Measurements from ENCODE around the gene TPPP3. TPM values are rescaled to one million over a fixed set of nuclear protein-coding genes. Genes with fewer than 3 reads are reported as not detected.
A peak's percentile ranks its signal among the peaks of the same experiment; 100 is the strongest.

Gene TPPP3
- polyA plus RNA-seq, 3 donors: 63.1 to 123 (median 78.6) TPM

- Mint-ChIP-seq H3K27me3 (ENCODE audit: low read depth in 3 of 3) (peaks cover 0 to 2% (median 2%) of the 10 kb centered on the region in 3 donors), H3K36me3 (no peaks in the 10 kb centered on the region), H3K4me1 (peaks cover 2% of the 10 kb centered on the region), H3K27ac (no peak overlapping the region), H3K4me3 (no peak overlapping the region), H3K9me3 (no peaks in the 10 kb centered on the region)
- intact Hi-C loops (cut with micrococcal nuclease): loop anchor here in 1 of 2 donors (10.0 kb wide), 1 partner anchor 54 kb away; no protein-coding TSS in a partner anchor
- H4K20me1 ChIP-seq (ENCODE audit: insufficient read depth, low read length): no peaks in the 10 kb centered on the region
- no peak overlapping the region for H3K4me3 ChIP-seq (replicated peaks in 1 of 3; ENCODE audit: low read depth in 2 of 3, low read length in 3 of 3)
- H3K79me2 ChIP-seq (ENCODE audit: insufficient read depth, low read length): no peaks in the 10 kb centered on the region
- H2AFZ ChIP-seq (ENCODE audit: insufficient read depth, low read depth, low read length, poor library complexity, severe bottlenecking): no peak overlapping the region
- TF ChIP-seq, protein P1, sequence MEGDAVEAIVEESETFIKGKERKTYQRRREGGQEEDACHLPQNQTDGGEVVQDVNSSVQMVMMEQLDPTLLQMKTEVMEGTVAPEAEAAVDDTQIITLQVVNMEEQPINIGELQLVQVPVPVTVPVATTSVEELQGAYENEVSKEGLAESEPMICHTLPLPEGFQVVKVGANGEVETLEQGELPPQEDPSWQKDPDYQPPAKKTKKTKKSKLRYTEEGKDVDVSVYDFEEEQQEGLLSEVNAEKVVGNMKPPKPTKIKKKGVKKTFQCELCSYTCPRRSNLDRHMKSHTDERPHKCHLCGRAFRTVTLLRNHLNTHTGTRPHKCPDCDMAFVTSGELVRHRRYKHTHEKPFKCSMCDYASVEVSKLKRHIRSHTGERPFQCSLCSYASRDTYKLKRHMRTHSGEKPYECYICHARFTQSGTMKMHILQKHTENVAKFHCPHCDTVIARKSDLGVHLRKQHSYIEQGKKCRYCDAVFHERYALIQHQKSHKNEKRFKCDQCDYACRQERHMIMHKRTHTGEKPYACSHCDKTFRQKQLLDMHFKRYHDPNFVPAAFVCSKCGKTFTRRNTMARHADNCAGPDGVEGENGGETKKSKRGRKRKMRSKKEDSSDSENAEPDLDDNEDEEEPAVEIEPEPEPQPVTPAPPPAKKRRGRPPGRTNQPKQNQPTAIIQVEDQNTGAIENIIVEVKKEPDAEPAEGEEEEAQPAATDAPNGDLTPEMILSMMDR (IDR thresholded peaks at IDR 0.05): no peak
- no peaks in the 10 kb centered on the region for H3K9me3 ChIP-seq (replicated peaks in 1 of 2; ENCODE audit: control insufficient read depth in 1 of 2, insufficient read depth in 1 of 2, low read length in 2 of 2)
- no peak overlapping the region for H3K4me2 ChIP-seq (replicated peaks; ENCODE audit: extremely low read depth, low read length, poor library complexity, severe bottlenecking)
- no CpG with 5 or more reads among the region's 1 CpG for WGBS (ENCODE audit: insufficient coverage)
- H3K27me3 ChIP-seq (ENCODE audit: control insufficient read depth in 2 of 2, insufficient read depth in 2 of 2, low read length in 2 of 2): no peaks in the 10 kb centered on the region
- H3K27ac ChIP-seq (ENCODE audit: low read depth in 1 of 2, low read length in 2 of 2): no peak overlapping the region
- H3K36me3 ChIP-seq (replicated peaks in 1 of 2; ENCODE audit: control insufficient read depth in 1 of 2, insufficient read depth in 2 of 2, low read length in 2 of 2): no peaks in the 10 kb centered on the region
- H3K9ac ChIP-seq (ENCODE audit: insufficient read depth, low read length, poor library complexity, severe bottlenecking): no peak overlapping the region
- no peak for DNase-seq
- H3K4me1 ChIP-seq (ENCODE audit: control insufficient read depth in 1 of 2, insufficient read depth in 2 of 2, low read length in 2 of 2): peaks cover 0 to 4% of the 10 kb centered on the region in 2 donors
Observed at GRCh38 chr16:67350324-67350723, 43.0 kb downstream of the TPPP3 start.

GRCh38 chr16:67349172-67349571, 44.1 kb downstream of the TPPP3 start:
- Mint-ChIP-seq H3K9me3 (no peaks in the 10 kb centered on the region), H3K4me3 (no peak overlapping the region), H3K27me3 (ENCODE audit: low read depth in 3 of 3) (peaks cover 0 to 2% (median 2%) of the 10 kb centered on the region in 3 donors), H3K4me1 (peaks cover 3% of the 10 kb centered on the region), H3K27ac (no peak overlapping the region), H3K36me3 (no peaks in the 10 kb centered on the region)
- H3K9me3 ChIP-seq (replicated peaks in 1 of 2; ENCODE audit: control insufficient read depth in 1 of 2, insufficient read depth in 1 of 2, low read length in 2 of 2): no peaks in the 10 kb centered on the region
- H3K9ac ChIP-seq (ENCODE audit: insufficient read depth, low read length, poor library complexity, severe bottlenecking): no peak overlapping the region
- H3K27ac ChIP-seq (ENCODE audit: low read depth in 1 of 2, low read length in 2 of 2): no peak overlapping the region
- H3K36me3 ChIP-seq (replicated peaks in 1 of 2; ENCODE audit: control insufficient read depth in 1 of 2, insufficient read depth in 2 of 2, low read length in 2 of 2): no peaks in the 10 kb centered on the region
- H3K4me1 ChIP-seq (ENCODE audit: control insufficient read depth in 1 of 2, insufficient read depth in 2 of 2, low read length in 2 of 2): peaks cover 0 to 6% of the 10 kb centered on the region in 2 donors
- intact Hi-C loops (cut with micrococcal nuclease): loop anchor here in 1 of 2 donors (5.0 kb wide), 1 partner anchor 48 kb away; no protein-coding TSS in a partner anchor
- peak in 2 of 3 donors; percentile 36 to 50 for DNase-seq
- H4K20me1 ChIP-seq (ENCODE audit: insufficient read depth, low read length): no peaks in the 10 kb centered on the region
- H2AFZ ChIP-seq (ENCODE audit: insufficient read depth, low read depth, low read length, poor library complexity, severe bottlenecking): no peak overlapping the region
- H3K4me2 ChIP-seq (replicated peaks; ENCODE audit: extremely low read depth, low read length, poor library complexity, severe bottlenecking): no peak overlapping the region
- no peaks in the 10 kb centered on the region for H3K79me2 ChIP-seq (ENCODE audit: insufficient read depth, low read length)
- no peaks in the 10 kb centered on the region for H3K27me3 ChIP-seq (ENCODE audit: control insufficient read depth in 2 of 2, insufficient read depth in 2 of 2, low read length in 2 of 2)
- TF ChIP-seq, protein P1 (IDR thresholded peaks at IDR 0.05): peak; percentile 69
- H3K4me3 ChIP-seq (replicated peaks in 1 of 3; ENCODE audit: low read depth in 2 of 3, low read length in 3 of 3): no peak overlapping the region
